ENCODE data around the gene DEPP1. TPM values are rescaled to one million over a fixed set of nuclear protein-coding genes. Genes with fewer than 3 reads are reported as not detected.

The DEPP1 gene
- total RNA-seq, 1 experiment from 2014 or later = 3.8 TPM

GRCh38 chr10:44991571-44991970 lies 13.0 kb upstream of the DEPP1 start:
- H2AFZ ChIP-seq (ENCODE audit: low read depth, low read length, poor library complexity, severe bottlenecking) = no peak overlapping the region
- no peak for DNase-seq (ENCODE audit: low read depth, low spot score)
- no peaks in the 10 kb centered on the region for H3K27me3 ChIP-seq (ENCODE audit: insufficient read depth, low read length)
- no peaks in the 10 kb centered on the region for H3K79me2 ChIP-seq (ENCODE audit: insufficient read depth, low read length)
- H3K9ac ChIP-seq (ENCODE audit: low read length) = no peak overlapping the region
- ATAC-seq = no peak
- RAD21 ChIA-PET (ENCODE audit: low non-redundant PET in 1 of 2, low total read pairs in 2 of 2, uncharacterized antibody in 2 of 2, unreplicated experiment in 2 of 2) = no interaction called here
- no peak overlapping the region for H3K4me2 ChIP-seq (ENCODE audit: low read length)
- H3K9me3 ChIP-seq (ENCODE audit: control insufficient read depth in 1 of 2, insufficient read depth in 1 of 2, low read depth in 1 of 2, low read length in 2 of 2) = no peaks in the 10 kb centered on the region
- H3K9me2 ChIP-seq (ENCODE audit: insufficient read depth) = no peaks in the 10 kb centered on the region
- H3K36me3 ChIP-seq (ENCODE audit: control insufficient read depth in 1 of 2, insufficient read depth in 2 of 2, low read length in 2 of 2) = no peaks in the 10 kb centered on the region
- H3K27ac ChIP-seq (ENCODE audit: low read depth, low read length) = no peak overlapping the region
- intact Hi-C loops (cut with micrococcal nuclease) = no loop called here
- no peak overlapping the region for H3K4me3 ChIP-seq (replicated peaks in 1 of 2; ENCODE audit: low read depth in 1 of 2, low read length in 2 of 2)
- BruUV-seq (replicated peaks) = no TSS peak
- H3K4me1 ChIP-seq (ENCODE audit: control insufficient read depth in 1 of 2, insufficient read depth in 2 of 2, low read length in 2 of 2) = no peaks in the 10 kb centered on the region
- CTCF ChIA-PET = no interaction called here
- TF ChIP-seq MAX (IDR thresholded peaks at IDR 0.05) = no peak
- TF ChIP-seq EZH2 (IDR thresholded peaks at IDR 0.05) = no peak
- TF ChIP-seq ELF1 (IDR thresholded peaks at IDR 0.05; ENCODE audit: borderline replicate concordance, low read depth) = no peak
- no peak for TF ChIP-seq EZH2phosphoT487 (IDR thresholded peaks at IDR 0.05; ENCODE audit: borderline replicate concordance)
- TF ChIP-seq TCF7L2 (IDR thresholded peaks at IDR 0.05; ENCODE audit: borderline replicate concordance, extremely low read depth, insufficient read depth, insufficient read length) = no peak
- no peak for TF ChIP-seq SRF (IDR thresholded peaks at IDR 0.05; ENCODE audit: low read depth)
- no peak for TF ChIP-seq EGR1 (IDR thresholded peaks at IDR 0.05; ENCODE audit: low read depth)
- TF ChIP-seq RAD21 (IDR thresholded peaks at IDR 0.05; ENCODE audit: low read depth) = no peak
- no peak for TF ChIP-seq FOSL1 (IDR thresholded peaks at IDR 0.05; ENCODE audit: low read depth)
- TF ChIP-seq, protein P1, sequence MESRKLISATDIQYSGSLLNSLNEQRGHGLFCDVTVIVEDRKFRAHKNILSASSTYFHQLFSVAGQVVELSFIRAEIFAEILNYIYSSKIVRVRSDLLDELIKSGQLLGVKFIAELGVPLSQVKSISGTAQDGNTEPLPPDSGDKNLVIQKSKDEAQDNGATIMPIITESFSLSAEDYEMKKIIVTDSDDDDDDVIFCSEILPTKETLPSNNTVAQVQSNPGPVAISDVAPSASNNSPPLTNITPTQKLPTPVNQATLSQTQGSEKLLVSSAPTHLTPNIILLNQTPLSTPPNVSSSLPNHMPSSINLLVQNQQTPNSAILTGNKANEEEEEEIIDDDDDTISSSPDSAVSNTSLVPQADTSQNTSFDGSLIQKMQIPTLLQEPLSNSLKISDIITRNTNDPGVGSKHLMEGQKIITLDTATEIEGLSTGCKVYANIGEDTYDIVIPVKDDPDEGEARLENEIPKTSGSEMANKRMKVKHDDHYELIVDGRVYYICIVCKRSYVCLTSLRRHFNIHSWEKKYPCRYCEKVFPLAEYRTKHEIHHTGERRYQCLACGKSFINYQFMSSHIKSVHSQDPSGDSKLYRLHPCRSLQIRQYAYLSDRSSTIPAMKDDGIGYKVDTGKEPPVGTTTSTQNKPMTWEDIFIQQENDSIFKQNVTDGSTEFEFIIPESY (IDR thresholded peaks at IDR 0.05; ENCODE audit: extremely low read depth, insufficient replicate concordance, low read length) = no peak
- TF ChIP-seq ZNF274 (IDR thresholded peaks at IDR 0.05; ENCODE audit: low read depth, low read length) = no peak
- no peak for TF ChIP-seq CTCF (IDR thresholded peaks at IDR 0.05 in 2 of 3, conservative IDR thresholded peaks at IDR 0.05 in 1 of 3; ENCODE audit: borderline replicate concordance in 1 of 3, insufficient read depth in 1 of 3, low read depth in 2 of 3, low read length in 2 of 3)
- no peak for TF ChIP-seq SP1 (IDR thresholded peaks at IDR 0.05; ENCODE audit: low read depth)
- TF ChIP-seq, protein P2, sequence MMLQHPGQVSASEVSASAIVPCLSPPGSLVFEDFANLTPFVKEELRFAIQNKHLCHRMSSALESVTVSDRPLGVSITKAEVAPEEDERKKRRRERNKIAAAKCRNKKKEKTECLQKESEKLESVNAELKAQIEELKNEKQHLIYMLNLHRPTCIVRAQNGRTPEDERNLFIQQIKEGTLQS (IDR thresholded peaks at IDR 0.05) = no peak
- TF ChIP-seq YY1 (IDR thresholded peaks at IDR 0.05; ENCODE audit: extremely low read depth, insufficient replicate concordance, low read depth, low read length) = no peak
- TF ChIP-seq CEBPB (IDR thresholded peaks at IDR 0.05; ENCODE audit: low read depth) = no peak
- TF ChIP-seq POLR2AphosphoS5 (IDR thresholded peaks at IDR 0.05; ENCODE audit: low read depth, low read length) = no peak
- TF ChIP-seq POLR2A (IDR thresholded peaks at IDR 0.05; ENCODE audit: borderline replicate concordance, extremely low read depth, insufficient read depth, insufficient read length) = no peak
- no peak for TF ChIP-seq REST (IDR thresholded peaks at IDR 0.05; ENCODE audit: low read depth)
- TF ChIP-seq ZFX (IDR thresholded peaks at IDR 0.05) = no peak
- POLR2A ChIA-PET = no interaction called here
- no peaks in the 10 kb centered on the region for H4K20me1 ChIP-seq (ENCODE audit: insufficient read depth)
